OCI-M1 (cell line): ENCODE measurements around the gene NR4A3.

ENCODE experiments used
- DNase-seq: peaks from one replicate; lab custom pipeline; 2025; lab: John Stamatoyannopoulos, UW

The NR4A3 gene

DNA sequence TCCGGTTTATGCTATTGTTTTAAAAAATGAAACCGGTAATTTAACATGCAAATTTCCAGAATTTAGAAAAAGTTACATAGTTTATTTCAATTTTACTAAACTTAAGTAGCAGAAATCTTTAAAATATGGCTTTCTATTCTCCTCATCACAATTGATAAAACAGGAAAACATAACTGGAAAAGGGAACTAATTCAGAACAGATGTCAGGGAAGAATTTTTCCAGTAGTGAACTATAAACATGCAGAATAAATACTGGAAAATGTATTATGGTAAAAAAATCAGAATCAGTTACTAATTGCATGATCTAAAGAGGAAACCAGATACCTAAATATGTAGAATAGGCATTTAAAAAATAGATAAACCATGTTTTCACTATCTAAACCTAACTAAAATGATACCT lies 7.3 kb upstream of the NR4A3 start:
- DNase-seq, result no peak

DNA sequence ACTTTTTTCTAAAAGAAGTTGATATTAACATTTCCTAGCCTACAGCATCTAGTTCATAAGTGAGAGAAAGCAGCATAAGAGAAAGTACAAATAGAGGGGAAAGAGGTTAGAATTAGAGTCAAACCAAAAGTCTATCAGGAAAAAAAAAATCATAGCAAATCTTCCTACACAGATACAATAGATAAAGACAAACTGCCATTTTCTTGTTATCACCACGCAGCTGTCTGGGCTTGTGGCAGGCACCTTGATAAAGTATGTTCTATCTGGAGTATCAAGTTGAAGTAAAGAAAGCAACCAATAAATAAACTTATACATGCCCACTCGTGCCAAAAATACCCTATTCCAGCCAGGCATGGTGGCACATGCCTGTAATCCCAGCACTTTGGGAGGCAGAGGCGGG lies 5.3 kb upstream of the NR4A3 start:
- no peak for DNase-seq

DNA sequence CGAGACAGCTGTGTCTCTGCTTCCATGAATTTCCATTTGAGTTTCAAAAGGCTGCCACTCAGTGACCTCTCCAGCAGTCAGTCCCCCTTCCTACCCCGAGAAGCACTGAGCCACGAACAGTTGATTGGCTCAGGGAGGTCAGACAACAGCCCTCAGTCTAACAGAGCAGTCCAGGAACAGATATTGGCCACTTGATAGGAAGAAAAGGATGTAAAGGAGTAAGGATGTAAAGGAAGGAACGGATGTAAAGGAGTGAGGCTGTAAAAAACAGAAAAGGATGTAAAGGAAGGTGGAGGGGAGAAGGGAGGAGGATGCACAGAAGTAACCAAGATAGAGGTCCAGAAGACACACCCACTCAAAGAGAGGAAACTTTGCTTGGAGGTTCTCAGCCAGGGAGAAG lies 3.2 kb upstream of the NR4A3 start:
- peak; percentile 23 for DNase-seq

DNA sequence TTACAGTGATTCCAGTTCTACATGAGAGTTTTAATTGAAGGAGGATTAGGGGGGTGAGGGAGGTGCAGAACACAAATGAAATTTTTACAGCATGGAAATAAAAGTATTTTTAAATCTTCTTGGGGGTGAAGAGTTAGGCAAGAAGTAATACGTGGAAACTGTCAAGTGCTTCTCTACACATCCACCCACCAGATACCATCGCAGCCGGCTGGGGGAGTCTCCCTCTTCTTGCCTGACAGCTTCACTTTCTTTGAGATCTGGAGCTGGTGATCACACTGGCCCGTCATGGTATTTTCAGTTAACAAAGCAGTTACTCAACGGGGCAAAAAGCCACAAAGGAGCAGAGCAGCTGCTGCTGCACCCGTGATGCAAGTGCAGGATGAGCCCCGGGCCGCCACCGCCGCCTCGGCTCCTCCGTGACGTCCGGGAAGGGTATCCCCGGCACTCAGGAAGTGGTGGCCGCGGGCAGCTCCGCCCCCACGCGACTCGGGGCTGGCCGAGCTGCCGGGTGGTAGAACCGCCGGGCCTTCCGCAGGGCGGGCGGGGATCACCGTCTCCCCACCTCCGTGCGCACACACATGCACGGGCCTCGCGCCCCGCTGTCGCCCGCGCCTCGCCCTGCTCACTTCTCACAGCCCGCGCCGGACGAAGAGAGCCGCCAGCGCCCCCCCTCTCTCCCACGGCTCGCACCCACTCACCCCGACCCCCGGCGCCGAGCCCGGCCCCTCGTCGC lies 2.4 kb upstream of the NR4A3 start:
- DNase-seq, result peak; percentile 90

DNA sequence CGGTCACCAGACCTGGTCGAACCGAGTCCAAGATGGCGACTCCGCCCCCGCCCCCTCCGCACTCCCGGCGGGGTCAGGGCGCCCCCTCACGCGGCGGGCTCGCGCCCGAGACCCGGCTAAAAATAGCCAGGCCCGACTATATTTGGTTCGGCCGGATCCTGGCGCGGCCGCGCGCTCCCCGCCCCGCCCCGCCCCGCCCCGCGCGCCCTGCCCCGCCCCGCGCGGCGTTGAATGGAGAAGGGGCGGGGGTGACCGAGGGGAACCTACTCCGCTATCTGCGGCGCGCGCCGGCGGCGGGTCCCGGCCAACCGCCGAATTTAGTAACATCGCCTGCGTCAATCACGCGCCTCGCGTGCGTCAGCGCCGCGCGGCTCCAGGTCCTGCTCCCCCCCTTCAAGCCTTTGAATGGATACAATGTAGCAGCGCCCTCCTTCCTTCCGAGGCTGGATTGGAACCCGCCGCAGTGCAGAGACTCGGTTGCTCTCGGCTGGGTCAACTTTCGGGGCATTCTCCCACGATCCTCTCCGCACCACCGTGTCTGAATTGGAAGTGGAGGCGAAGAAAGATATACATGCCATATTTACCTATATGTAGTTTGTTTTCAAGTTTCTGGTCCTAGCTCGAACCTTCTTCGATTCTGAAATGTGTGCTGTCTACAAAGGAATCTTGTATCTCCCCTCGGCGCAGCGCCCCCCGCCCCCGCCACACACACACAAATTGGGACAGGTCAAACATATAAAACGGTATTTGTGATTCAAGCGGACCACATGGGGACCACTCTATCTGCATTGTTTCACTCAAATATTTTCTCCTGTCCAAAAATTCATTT lies 1.6 kb upstream of the NR4A3 start:
- DNase-seq, result peak; percentile 97

DNA sequence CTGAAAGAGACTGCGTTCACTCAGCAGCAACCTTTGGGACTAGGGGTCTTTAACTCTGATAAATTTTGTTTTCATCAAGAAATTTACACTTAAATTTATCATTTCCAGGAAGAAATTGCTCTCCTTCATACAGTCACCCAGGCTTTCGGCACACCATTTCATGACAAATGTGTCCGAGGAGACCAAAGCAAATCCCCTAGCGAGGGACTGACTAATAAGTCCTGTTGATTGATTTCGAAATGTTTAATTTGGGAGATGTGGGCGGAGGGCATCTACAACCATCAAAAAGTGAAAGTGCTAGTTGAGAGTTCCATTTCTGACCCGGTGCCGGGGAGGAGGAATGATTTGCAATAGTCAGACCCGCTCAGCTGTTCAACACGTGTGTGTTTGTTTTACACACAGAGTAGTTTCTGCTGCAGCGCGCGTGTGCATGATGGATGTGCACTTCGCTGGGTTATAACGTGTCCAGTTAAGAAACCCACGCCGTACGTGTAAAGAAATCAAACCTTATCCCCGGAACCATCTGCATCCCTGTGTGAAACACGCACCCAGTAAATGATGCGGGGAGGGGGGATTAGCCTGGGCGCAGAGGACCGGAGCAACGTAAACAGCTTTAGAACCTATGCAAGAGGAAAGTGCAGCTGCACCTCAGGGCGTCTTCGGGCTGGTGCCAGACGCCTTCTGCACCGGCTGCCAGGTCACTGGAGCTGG lies 845 bp upstream of the NR4A3 start:
- DNase-seq, result peak; percentile 71

DNA sequence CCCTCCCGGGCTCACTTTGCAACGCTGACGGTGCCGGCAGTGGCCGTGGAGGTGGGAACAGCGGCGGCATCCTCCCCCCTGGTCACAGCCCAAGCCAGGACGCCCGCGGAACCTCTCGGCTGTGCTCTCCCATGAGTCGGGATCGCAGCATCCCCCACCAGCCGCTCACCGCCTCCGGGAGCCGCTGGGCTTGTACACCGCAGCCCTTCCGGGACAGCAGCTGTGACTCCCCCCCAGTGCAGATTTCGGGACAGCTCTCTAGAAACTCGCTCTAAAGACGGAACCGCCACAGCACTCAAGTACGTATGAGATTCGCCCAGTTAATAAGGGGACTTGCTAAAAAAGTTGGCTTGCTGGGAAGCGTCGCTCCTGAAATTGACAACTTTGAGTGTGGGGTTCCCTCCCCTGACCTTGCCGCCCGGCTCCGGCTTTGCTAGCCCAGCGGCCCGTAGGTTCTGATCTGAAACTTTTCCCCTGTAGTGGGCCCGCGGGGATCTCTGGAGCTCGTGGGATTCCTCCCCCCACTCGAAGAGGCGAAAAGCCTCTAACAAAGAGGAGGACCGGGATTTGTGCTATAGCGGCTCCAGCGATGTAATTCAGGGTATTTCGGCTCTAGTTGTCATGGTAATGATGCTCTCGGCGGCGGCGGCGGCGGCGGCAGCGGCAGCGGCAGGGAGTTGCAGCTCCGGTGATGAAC lies 572 bp downstream of the NR4A3 start:
- DNase-seq, result no peak

DNA sequence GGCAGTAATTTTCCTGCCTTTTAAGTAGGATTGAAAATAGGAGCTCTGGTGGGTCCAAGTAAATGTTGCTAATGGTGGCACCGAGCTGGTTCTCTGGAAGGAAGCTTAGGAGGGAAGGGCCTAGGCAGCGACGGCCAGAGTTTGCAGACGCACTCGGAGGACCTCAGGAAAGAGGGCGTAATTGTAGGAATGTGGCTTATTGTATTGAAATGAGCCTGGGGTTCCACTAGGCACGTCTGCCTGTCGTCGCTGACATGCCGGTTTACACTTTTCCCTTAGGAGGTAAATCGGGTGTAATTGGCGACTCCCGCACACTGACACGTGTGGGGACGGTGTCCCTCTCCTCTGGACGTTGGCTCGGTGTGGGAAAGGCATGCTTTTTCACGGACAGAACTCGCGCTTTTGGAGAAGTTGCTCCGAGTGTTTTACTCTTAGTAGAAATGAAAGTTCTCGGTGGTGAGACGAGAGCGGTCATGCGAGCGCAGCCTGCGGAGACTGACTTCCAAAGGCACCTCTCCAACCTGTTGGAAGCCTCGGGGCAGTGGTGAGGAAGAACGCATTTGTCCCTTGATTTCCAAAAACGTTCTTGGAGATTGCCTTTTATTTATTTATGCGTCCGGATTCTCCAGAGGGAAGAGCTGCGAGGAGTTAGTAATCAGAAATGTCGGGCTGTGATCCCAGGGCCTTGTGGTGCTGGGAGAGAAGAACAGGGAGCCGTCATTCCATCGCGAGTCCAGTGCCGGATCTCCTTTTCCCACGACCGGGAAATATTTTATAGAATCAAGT lies 1.3 kb downstream of the NR4A3 start:
- peak; percentile 73 for DNase-seq

DNA sequence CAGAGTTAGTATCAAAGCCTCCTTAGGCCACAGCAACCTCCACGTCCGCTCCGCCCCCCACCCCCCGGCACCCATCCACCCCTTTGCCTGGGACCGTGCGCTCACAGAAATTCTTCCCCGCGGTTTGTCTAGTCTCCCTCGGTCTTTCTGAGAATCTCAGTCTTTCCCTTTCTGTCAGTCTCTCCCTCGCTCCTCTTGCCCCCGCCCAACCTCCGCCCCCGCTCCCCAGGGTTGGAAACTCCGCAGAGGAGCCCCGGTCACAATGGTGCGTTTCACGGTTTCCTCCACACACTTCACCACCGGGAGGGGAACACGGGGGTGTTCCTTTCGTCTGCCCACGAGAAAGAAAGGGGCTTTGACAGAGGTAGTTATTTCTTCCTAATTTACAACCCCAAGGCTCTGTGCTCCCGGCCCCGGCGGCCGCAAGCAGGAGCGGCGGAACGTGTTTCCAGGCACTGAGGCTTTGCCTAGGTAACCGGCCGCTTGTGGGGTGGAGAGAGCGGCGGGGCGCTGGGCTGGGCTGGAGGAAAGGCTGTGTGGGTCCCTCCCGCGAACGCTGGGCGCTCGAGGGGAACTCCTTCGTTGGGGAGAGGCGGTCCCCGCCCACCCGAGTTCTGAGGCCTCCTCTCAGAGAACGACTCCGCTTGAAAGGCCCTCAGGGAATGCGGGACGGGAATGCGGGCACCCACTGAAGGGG lies 2.1 kb downstream of the NR4A3 start:
- DNase-seq, result peak; percentile 57

DNA sequence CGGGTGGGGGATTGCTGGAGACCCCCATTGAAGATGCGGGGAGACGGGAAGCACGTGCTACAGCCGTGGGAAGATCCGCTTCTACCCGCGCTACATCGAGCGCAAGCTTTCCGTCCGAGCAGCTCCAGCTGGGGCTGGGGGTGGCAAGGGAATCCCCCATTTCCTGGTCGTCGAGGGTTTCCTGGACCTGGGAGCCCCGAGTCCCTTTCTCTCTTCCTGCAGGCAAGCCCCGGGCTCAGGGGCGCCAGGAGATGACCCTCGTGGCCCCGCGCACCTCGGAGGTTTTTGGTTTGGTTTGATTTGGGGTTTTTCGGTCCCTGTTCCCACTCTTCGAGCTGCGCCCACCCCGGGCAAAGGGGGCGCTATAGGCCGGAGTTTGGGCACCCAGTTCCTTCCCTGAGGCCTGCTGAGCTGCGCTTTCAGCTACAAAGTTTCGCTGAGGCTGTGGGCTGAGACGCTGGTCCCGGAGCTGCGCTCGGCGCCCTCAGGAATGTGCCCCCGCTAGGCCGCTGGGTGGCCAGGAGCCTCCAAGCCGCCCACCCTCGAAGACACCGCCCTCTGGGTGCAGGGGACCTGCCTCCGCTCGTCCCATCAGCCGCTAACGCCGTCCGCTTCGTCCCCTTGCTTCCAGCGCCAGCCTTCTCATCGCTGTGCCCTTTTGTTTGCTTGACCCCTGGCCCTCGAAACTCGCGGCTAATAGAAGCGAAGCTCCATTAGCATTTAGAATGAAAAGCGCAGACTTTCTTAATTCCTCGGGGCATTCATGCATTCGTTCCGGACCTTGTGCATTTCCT lies 2.9 kb downstream of the NR4A3 start:
- DNase-seq, result peak; percentile 83

DNA sequence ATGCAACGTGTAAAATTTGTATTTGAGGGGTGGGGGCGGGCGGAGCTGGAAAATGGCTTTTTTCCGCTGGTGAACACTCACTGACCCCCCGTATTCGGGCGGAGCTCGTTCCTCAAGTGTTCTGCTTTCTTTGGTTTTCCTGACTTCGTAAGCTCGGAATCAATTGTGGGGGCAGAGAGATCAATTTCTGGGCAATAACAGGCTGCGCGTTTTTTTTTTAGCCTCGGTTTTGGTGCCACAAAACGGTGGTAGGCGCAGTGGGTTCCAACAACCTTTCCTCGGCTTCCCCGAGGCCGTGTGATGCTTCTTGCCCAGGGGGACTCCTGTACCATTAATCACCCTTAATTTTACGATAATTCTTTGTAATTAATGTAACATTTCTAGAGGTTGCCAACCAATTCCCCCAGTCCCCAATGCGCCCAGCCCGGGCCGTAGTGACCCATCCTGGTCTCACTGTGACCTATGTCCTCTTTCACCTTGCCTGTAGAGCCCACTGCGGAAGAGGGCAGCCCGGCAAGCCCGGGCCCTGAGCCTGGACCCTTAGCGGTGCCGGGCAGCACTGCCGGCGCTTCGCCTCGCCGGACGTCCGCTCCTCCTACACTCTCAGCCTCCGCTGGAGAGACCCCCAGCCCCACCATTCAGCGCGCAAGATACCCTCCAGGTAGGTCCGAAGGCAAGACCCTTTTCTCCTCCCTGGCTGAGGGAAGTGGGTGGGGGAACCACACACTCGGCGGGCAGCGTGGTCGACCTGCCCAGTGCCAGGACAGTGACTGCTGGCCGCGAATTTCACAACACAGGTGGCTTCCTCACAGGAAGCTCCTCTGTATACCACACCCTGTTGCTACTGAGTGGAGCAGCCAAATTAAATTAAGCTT lies 3.7 kb downstream of the NR4A3 start:
- DNase-seq, result no peak

DNA sequence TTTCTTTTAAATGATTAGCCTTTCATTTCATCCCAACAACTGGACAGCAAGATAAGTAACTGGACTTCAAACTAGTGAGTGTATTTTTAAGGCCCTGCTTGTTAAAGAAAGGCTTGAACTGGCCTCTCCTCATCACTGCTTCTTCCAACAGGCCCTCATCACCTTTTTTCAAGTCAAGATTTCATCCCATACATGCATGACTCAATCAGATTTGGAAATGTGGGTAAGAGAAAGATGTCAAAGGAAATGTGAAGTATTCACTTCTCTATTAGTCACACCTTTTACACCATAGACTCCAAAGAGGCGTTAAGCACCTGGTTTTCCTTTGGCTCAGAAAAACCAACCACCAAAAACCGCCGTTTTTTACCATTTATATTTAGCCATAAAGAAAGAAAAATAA lies 4.9 kb downstream of the NR4A3 start:
- no peak for DNase-seq

DNA sequence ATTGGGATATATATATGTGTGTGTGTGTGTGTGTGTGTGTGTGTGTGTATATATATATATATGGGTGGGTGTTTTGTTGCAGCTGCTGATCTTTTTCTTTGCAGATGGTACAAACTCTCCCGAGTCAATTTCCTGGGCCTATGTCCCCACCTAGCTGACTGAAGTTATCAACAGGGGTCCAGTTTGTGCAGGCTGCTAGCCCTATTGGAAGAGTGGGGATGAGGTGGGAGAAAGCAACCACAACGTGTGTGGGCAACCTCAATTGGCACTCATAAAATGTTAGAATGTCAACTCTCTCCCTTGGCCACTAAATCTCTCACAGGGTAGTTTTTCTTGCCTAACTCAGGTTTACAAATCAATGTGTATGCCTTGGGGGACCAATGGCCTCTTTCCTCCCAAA lies 5.6 kb downstream of the NR4A3 start:
- DNase-seq, result no peak

DNA sequence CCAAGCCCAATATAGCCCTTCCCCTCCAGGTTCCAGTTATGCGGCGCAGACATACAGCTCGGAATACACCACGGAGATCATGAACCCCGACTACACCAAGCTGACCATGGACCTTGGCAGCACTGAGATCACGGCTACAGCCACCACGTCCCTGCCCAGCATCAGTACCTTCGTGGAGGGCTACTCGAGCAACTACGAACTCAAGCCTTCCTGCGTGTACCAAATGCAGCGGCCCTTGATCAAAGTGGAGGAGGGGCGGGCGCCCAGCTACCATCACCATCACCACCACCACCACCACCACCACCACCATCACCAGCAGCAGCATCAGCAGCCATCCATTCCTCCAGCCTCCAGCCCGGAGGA lies 6.3 kb downstream of the NR4A3 start:
- no peak for DNase-seq

DNA sequence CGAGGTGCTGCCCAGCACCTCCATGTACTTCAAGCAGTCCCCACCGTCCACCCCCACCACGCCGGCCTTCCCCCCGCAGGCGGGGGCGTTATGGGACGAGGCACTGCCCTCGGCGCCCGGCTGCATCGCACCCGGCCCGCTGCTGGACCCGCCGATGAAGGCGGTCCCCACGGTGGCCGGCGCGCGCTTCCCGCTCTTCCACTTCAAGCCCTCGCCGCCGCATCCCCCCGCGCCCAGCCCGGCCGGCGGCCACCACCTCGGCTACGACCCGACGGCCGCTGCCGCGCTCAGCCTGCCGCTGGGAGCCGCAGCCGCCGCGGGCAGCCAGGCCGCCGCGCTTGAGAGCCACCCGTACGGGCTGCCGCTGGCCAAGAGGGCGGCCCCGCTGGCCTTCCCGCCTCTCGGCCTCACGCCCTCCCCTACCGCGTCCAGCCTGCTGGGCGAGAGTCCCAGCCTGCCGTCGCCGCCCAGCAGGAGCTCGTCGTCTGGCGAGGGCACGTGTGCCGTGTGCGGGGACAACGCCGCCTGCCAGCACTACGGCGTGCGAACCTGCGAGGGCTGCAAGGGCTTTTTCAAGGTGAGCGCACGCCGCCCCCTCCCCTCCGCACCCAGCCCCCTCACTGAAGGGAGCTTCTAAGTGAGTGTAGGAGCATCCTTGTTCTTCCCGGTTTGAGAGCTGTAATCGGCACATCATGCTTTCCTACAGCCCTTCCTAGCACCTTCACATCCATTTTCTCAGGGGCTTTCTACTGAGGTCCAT lies 6.9 kb downstream of the NR4A3 start:
- DNase-seq, result no peak

DNA sequence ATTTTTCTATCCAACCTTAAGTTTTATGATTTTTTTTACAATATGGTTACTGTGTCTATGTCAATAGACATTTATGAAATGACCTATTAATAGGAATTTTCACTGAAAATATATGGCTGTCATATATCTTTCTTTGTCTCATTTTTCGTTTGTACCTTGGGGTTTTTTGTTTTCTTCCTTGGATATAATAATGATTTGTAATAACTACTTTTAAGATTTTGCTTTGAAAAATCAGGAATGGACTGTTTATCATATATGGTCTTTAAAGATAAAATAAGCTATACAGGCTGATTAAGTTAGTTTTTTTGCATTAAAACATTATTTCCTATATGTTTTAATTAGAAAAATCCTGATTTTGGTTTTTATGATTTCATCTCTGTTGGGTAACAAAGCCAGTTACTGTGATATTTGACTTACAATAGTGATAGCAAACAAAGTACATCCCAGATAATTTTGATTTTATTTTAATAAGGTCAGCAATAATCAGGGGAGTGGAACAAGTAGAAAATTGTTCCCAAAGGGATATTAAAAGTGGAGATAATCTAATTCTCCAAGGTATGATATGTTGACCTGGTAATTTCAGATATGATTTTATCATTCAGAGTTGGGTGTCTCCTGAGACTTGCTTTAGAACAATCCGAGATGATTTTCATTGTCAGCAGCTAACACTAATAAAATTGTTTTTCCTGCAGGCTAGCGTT lies 10.3 kb downstream of the NR4A3 start:
- no peak for DNase-seq

DNA sequence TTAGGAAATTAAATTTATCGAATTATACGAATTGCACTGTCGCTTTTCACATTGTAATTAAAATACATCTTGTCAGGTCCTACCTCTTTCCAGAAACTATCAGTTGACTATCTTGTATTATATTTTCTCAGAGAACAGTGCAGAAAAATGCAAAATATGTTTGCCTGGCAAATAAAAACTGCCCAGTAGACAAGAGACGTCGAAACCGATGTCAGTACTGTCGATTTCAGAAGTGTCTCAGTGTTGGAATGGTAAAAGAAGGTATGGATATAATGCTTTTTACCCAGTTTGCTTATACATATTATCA lies 10.8 kb downstream of the NR4A3 start:
- DNase-seq, result no peak

DNA sequence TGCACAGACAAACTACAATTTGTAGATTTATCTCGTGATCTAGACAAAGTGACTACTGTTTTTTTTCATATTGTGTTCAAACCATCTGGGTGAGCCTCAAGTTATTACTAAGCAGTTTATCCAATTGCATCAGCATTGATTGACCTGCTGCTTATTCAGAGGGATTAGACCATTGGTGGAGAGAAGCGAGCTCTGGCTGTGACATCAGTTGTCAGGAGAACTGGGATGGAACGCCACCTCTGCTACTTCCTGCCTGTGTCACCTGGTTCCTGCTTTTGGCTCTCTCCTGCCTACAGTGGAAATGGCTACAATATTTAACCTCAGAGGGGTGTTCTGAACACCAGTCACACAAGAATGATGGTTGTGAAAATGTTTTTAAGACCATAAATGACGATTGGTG lies 12.1 kb downstream of the NR4A3 start:
- peak; percentile 33 for DNase-seq
